Bronchial smooth muscle cell (primary cell): Measurements from ENCODE around the gene CEBPA. TPM values are rescaled to one million over a fixed set of nuclear protein-coding genes. Genes with fewer than 3 reads are reported as not detected.

ENCODE experiments used
- total RNA-seq: library from RNA; depleted of rRNA; stranded (reverse); fragments of >200 nt; gene quantifications from 2 replicates; pipeline ENCODE4 v1.2.1, GENCODE V29; 2014

Gene CEBPA
- 0.32 and 0.77 TPM in 2 replicates for total RNA-seq

GRCh38 chr19:33302175-33302973 lies at the start of gene CEBPA:
CEBPA (minus strand) TSS chr19:33302534; CDS start chr19:33302414, 120 bp downstream.

Other genes with a start within 250 kb of the CEBPA start
- 0.79 and 2.1 TPM in 2 replicates for gene RHPN2, start 237.6 kb downstream of the CEBPA start, total RNA-seq
- 5.7 and 6.5 TPM in 2 replicates for gene GPATCH1, start 221.4 kb downstream of the CEBPA start, total RNA-seq
- gene WDR88, start 170.4 kb downstream of the CEBPA start, total RNA-seq: 0.17 TPM in 1 of 2 replicates, not detected in the other
- 21.9 and 30.6 TPM in 2 replicates for gene LRP3, start 108.2 kb downstream of the CEBPA start, total RNA-seq
- not detected in 2 replicates for gene SLC7A10, start 76.7 kb downstream of the CEBPA start, total RNA-seq
- gene CEBPG, start 71.2 kb upstream of the CEBPA start, total RNA-seq: 16.4 and 21.6 TPM in 2 replicates
- gene PEPD, start 219.3 kb upstream of the CEBPA start, total RNA-seq: 88.4 and 88.9 TPM in 2 replicates